Endothelial cell of umbilical vein (primary cell): ENCODE results near the gene ARL6IP6. TPM values are rescaled to one million over a fixed set of nuclear protein-coding genes. Genes with fewer than 3 reads are reported as not detected.

Experiments used
- BruUV-seq: library from RNA; stranded (reverse); fragments of 400-500 nt; replicated peaks from 2 replicates; lab custom pipeline; 2021; lab: Mats Ljungman, UMichigan
- CTCF ChIA-PET: fragments of 300-600, 350-600 bp; sonication (Branson Sonifier 250); formaldehyde crosslinking; loops from one replicate; lab custom pipeline; 2021; ENCODE audit warnings: antibody characterized with exemption, inconsistent platforms; lab: Charles Lee
- POLR2A ChIA-PET: fragments of 300-600, 350-600 bp; sonication (Branson Sonifier 250); formaldehyde crosslinking; loops from one replicate; lab custom pipeline; 2021; ENCODE audit warnings: antibody characterized with exemption, inconsistent platforms; lab: Charles Lee
- DNase-seq: peaks from one replicate; pipeline ENCODE4 v3.0.0-alpha.2; 2011; ENCODE audit warnings: low read depth, low spot score
- FAIRE-seq: peaks from 2 replicates; lab custom pipeline; 2011; peaks lifted over from hg19 to GRCh38; lab: Jason Lieb, UNC
- H2AFZ ChIP-seq: 2 replicates; pipeline ENCODE4 v1.6.0; 2012; ENCODE audit warnings: low read depth, low read length, control low read depth, inconsistent platforms
- H3K27ac ChIP-seq: 2 replicates; pipeline ENCODE4 v1.5.1; 2011; ENCODE audit warnings: low read depth, mild to moderate bottlenecking, control low read depth, low read length, moderate library complexity; ENCODE audit not compliant: insufficient read depth
- H3K27me3 ChIP-seq, 2 experiments: 2 replicates each; pipeline versions ENCODE4 v1.6.0 to v1.6.1; 2011; ENCODE audit warnings: low read length in 2 of 2, mixed read lengths in 1 of 2; ENCODE audit not compliant: control insufficient read depth in 2 of 2, insufficient read depth in 2 of 2
- H3K36me3 ChIP-seq, 2 experiments: 2 replicates in 1 of 2; 3 replicates in 1 of 2; pipeline ENCODE4 v1.5.1; 2011; ENCODE audit warnings: low read length in 2 of 2, mild to moderate bottlenecking in 1 of 2, moderate library complexity in 1 of 2; ENCODE audit not compliant: control insufficient read depth in 2 of 2, insufficient read depth in 2 of 2; ENCODE audit errors: extremely low read depth in 1 of 2
- H3K4me1 ChIP-seq: 3 replicates; pipeline ENCODE4 v1.5.1; 2011; ENCODE audit warnings: mild to moderate bottlenecking, low read length; ENCODE audit not compliant: control insufficient read depth, insufficient read depth; ENCODE audit errors: extremely low read depth
- H3K4me2 ChIP-seq: 2 replicates; pipeline ENCODE4 v1.6.1; 2011; ENCODE audit warnings: low read length, control low read depth, mixed read lengths; ENCODE audit not compliant: insufficient read depth
- H3K4me3 ChIP-seq, 3 experiments: fragments of 200-600 bp in 1 of 3; sonication (generic), shearing (Covaris generic) in 1 of 3; replicated peaks in 1 of 3; 2 replicates each; pipeline ENCODE4 v1.5.1; 2011 to 2016; ENCODE audit warnings: control low read depth in 3 of 3, low read length in 3 of 3, mild to moderate bottlenecking in 2 of 3, inconsistent platforms in 1 of 3, low read depth in 1 of 3, moderate library complexity in 1 of 3; ENCODE audit not compliant: insufficient read depth in 1 of 3
- H3K79me2 ChIP-seq: 2 replicates; pipeline ENCODE4 v1.6.0; 2012; ENCODE audit warnings: low read length, inconsistent platforms; ENCODE audit not compliant: control insufficient read depth, insufficient read depth
- H3K9ac ChIP-seq: replicated peaks from 2 replicates; pipeline ENCODE3; 2011; ENCODE audit warnings: low read length, control low read depth; ENCODE audit not compliant: insufficient read depth; ENCODE audit errors: extremely low read depth
- H3K9me1 ChIP-seq: replicated peaks from 3 replicates; pipeline ENCODE4 v1.6.0; 2011; ENCODE audit warnings: mild to moderate bottlenecking, low read length; ENCODE audit not compliant: control insufficient read depth, insufficient read depth; ENCODE audit errors: extremely low read depth
- H3K9me3 ChIP-seq: replicated peaks from 2 replicates; pipeline ENCODE4 v1.5.1; 2012; ENCODE audit warnings: low read length, inconsistent platforms; ENCODE audit not compliant: control insufficient read depth, insufficient read depth
- H4K20me1 ChIP-seq: replicated peaks from 2 replicates; pipeline ENCODE3; 2011; ENCODE audit warnings: mild to moderate bottlenecking, low read length; ENCODE audit not compliant: control insufficient read depth, insufficient read depth; ENCODE audit errors: extremely low read depth
- EZH2 ChIP-seq: IDR thresholded peaks from 2 replicates; pipeline ENCODE4 v1.6.1; 2012; ENCODE audit warnings: borderline replicate concordance, low read depth, mild to moderate bottlenecking, moderate library complexity, low read length, inconsistent platforms; ENCODE audit not compliant: severe bottlenecking
- FOS ChIP-seq: IDR thresholded peaks from 2 replicates; pipeline ENCODE4 v1.6.1; 2011; ENCODE audit warnings: mild to moderate bottlenecking, low read length, moderate library complexity, borderline replicate concordance; ENCODE audit not compliant: insufficient read depth
- GATA2 ChIP-seq: IDR thresholded peaks from 2 replicates; pipeline ENCODE4 v1.7.0; 2011; ENCODE audit warnings: low read depth, mild to moderate bottlenecking, moderate library complexity, mixed read lengths, low read length; ENCODE audit not compliant: insufficient read length, insufficient read depth
- JUN ChIP-seq: IDR thresholded peaks from 2 replicates; pipeline ENCODE4 v1.6.1; 2011; ENCODE audit warnings: borderline replicate concordance, low read depth; ENCODE audit not compliant: insufficient read length, insufficient read depth
- POLR2A ChIP-seq: IDR thresholded peaks from 2 replicates; pipeline ENCODE4 v1.6.1; 2012; ENCODE audit warnings: low read depth, mild to moderate bottlenecking, control low read depth, low read length
- POLR2AphosphoS5 ChIP-seq: IDR thresholded peaks from 2 replicates; pipeline ENCODE4 v1.6.1; 2012; ENCODE audit warnings: low read depth, mild to moderate bottlenecking, control low read depth, low read length, moderate library complexity; ENCODE audit not compliant: insufficient read depth
- dilution Hi-C: fragments of 300-500 bp; cut with MboI; formaldehyde crosslinking; loops from one replicate; pipeline ENCODE4 v1.15.0; 2019; ENCODE audit warnings: low sequenced_read_pairs; ENCODE audit not compliant: extremely low pct_ligation_motif_present
- intact Hi-C: fragments of 100-400 bp; cut with micrococcal nuclease; formaldehyde crosslinking; loops from one replicate; pipeline ENCODE4 v1.10.0; 2022
- polyA plus RNA-seq, 4 experiments: library from polyadenylated mRNA; depleted of rRNA in 3 of 4; stranded (reverse) in 3 of 4; unstranded in 1 of 4; fragments of >200 nt; gene quantifications; 2 replicates each; pipeline versions ENCODE4 v1.2.1 to v1.2.3, GENCODE V29; 2011 to 2012; ENCODE audit warnings: missing spikeins in 1 of 4
- total RNA-seq: library from RNA; stranded (reverse); gene quantifications from 2 replicates; pipeline ENCODE4 v1.2.3, GENCODE V29; 2021
- TF ChIP-seq, protein P1 (sequence below): IDR thresholded peaks from 2 replicates; pipeline ENCODE4 v1.6.1; 2011; ENCODE audit not compliant: insufficient read depth, insufficient read length
- TF ChIP-seq, protein P2 (sequence below), 2 donors: IDR thresholded peaks; 1 replicate in 1 of 2; 2 replicates in 1 of 2; pipeline ENCODE4 v1.5.1; 2011; ENCODE audit warnings: low read length in 2 of 2, mild to moderate bottlenecking in 2 of 2, moderate library complexity in 2 of 2, control low read depth in 1 of 2, inconsistent platforms in 1 of 2, low read depth in 1 of 2; ENCODE audit not compliant: insufficient read depth in 1 of 2; ENCODE audit errors: extremely low read depth in 1 of 2

The ARL6IP6 gene
- total and polyA plus RNA-seq, 2 donors (not counting 3 experiments of a cell fraction or from before 2014, with no cell fraction given), result 36.5 to 57.8 TPM

DNA sequence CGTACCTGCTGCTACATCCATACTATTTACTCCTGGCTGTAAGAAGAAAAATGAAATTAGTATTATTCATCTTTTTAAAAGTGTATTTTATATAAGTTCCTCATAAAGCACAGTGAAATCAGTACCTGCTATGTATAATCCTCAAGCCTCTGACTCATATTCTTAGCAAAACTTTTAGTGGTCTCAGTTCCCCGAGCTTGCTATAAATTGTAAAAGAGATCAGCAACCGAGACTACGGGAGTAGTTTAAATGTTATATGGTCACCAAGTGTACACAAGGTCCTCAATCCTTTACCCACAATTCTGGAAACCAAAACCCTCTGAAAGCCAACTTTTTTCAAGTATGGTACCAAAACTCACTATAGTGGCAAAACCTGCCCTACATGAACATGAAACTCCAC is 25.4 kb upstream of the ARL6IP6 start:
- no TSS peak for BruUV-seq
- DNase-seq (no peak), FAIRE-seq (no peak)
- Histone ChIP-seq H2AFZ (no peak overlapping the region), H3K4me3 (no peak overlapping the region), H3K9me1 (no peaks in the 10 kb centered on the region), H3K9ac (no peak overlapping the region), H3K4me1 (no peaks in the 10 kb centered on the region), H3K4me2 (no peak overlapping the region), H3K9me3 (no peaks in the 10 kb centered on the region), H3K27me3 (no peaks in the 10 kb centered on the region), H3K79me2 (peaks cover 48% of the 10 kb centered on the region), H3K27ac (no peak overlapping the region), H3K36me3 (peaks cover 0 to 16% of the 10 kb centered on the region in 2 experiments), H4K20me1 (peaks cover 3% of the 10 kb centered on the region)
- dilution Hi-C loops (no loop called here), intact Hi-C loops (no loop called here)
- ChIA-PET POLR2A (no interaction called here), CTCF (no interaction called here)
- TF ChIP-seq, protein P1, sequence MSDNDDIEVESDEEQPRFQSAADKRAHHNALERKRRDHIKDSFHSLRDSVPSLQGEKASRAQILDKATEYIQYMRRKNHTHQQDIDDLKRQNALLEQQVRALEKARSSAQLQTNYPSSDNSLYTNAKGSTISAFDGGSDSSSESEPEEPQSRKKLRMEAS, result no peak
- TF ChIP-seq EZH2, result no peak

GRCh38 chr2:152694161-152694661 is 24.2 kb upstream of the ARL6IP6 start:
- FAIRE-seq (no peak), DNase-seq (peak; percentile 20)
- peaks cover 59% of the 10 kb centered on the region for H3K79me2 ChIP-seq
- no peaks in the 10 kb centered on the region for H3K9me3 ChIP-seq
- dilution Hi-C loops, result no loop called here
- H3K4me2 ChIP-seq, result peak overlapping the region; percentile 49
- H3K4me3 ChIP-seq, result no peak overlapping the region
- ChIA-PET CTCF (interaction anchor here (1.2 kb wide), 1 partner anchor 22 kb away, joined by 3 read pairs; no protein-coding TSS in a partner anchor), POLR2A (no interaction called here)
- H3K36me3 ChIP-seq, result peaks cover 0 to 16% of the 10 kb centered on the region in 2 experiments
- H2AFZ ChIP-seq, result no peak overlapping the region
- H3K27ac ChIP-seq, result no peak overlapping the region
- intact Hi-C loops, result no loop called here
- no peaks in the 10 kb centered on the region for H3K9me1 ChIP-seq
- H3K27me3 ChIP-seq, result no peaks in the 10 kb centered on the region
- no peaks in the 10 kb centered on the region for H3K4me1 ChIP-seq
- no TSS peak for BruUV-seq
- TF ChIP-seq POLR2AphosphoS5 (no peak), JUN (no peak), POLR2A (no peak), EZH2 (no peak), FOS (no peak), GATA2 (no peak)
- TF ChIP-seq, protein P2, sequence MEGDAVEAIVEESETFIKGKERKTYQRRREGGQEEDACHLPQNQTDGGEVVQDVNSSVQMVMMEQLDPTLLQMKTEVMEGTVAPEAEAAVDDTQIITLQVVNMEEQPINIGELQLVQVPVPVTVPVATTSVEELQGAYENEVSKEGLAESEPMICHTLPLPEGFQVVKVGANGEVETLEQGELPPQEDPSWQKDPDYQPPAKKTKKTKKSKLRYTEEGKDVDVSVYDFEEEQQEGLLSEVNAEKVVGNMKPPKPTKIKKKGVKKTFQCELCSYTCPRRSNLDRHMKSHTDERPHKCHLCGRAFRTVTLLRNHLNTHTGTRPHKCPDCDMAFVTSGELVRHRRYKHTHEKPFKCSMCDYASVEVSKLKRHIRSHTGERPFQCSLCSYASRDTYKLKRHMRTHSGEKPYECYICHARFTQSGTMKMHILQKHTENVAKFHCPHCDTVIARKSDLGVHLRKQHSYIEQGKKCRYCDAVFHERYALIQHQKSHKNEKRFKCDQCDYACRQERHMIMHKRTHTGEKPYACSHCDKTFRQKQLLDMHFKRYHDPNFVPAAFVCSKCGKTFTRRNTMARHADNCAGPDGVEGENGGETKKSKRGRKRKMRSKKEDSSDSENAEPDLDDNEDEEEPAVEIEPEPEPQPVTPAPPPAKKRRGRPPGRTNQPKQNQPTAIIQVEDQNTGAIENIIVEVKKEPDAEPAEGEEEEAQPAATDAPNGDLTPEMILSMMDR (IDR thresholded peaks at IDR 0.05; ENCODE audit: extremely low read depth in 1 of 2, insufficient read depth in 1 of 2, low read depth in 1 of 2, low read length in 2 of 2), result no peak
- TF ChIP-seq, protein P1, result no peak
- H3K9ac ChIP-seq, result peak overlapping the region; percentile 19
- peaks cover 9% of the 10 kb centered on the region for H4K20me1 ChIP-seq
